PC-3 (cell line): ENCODE results near the gene PM20D1. TPM values are rescaled to one million over a fixed set of nuclear protein-coding genes. Genes with fewer than 3 reads are reported as not detected.

Experiments used
- ATAC-seq: fragments of 200-7000 bp; cut with Tn5 transposase; 2 replicates; pipeline ENCODE4 v1.9.1; 2020; ENCODE audit warnings: mild to moderate bottlenecking, moderate library complexity
- BruUV-seq: library from RNA; stranded (reverse); fragments of 400-500 nt; replicated peaks from 2 replicates; lab custom pipeline; 2021; lab: Mats Ljungman, UMichigan
- CTCF ChIA-PET: fragments of 300-600 bp; sonication (Branson Sonifier 250); formaldehyde crosslinking; loops from one replicate; lab custom pipeline; 2022; ENCODE audit warnings: antibody characterized with exemption; lab: Charles Lee
- POLR2A ChIA-PET: fragments of 300-600 bp; sonication (Branson Sonifier 250); formaldehyde crosslinking; loops from one replicate; lab custom pipeline; 2022; ENCODE audit warnings: antibody characterized with exemption; ENCODE audit not compliant: unreplicated experiment; lab: Charles Lee
- DNase-seq: peaks from one replicate; pipeline ENCODE4 v3.0.0-alpha.2; 2015
- H2AFZ ChIP-seq: fragments of 300-600 bp; sonication (generic); 2 replicates; pipeline ENCODE4 v1.6.0; 2016; ENCODE audit warnings: antibody characterized with exemption, low read length
- H3F3A ChIP-seq: fragments of 300-600 bp; sonication (generic); one replicate; pipeline ENCODE4 v1.6.0; 2017; ENCODE audit warnings: antibody characterized with exemption, low read length, control low read depth, mild to moderate bottlenecking; ENCODE audit not compliant: unreplicated experiment
- H3K27ac ChIP-seq: fragments of 300-600 bp; sonication (generic); 2 replicates; pipeline ENCODE4 v1.5.1; 2016; ENCODE audit warnings: mild to moderate bottlenecking, low read length
- H3K27me3 ChIP-seq: fragments of 300-600 bp; sonication (generic); 2 replicates; pipeline ENCODE4 v1.6.1; 2016; ENCODE audit warnings: low read length, mixed read lengths
- H3K36me3 ChIP-seq: fragments of 300-600 bp; sonication (generic); 2 replicates; pipeline ENCODE4 v1.6.1; 2016; ENCODE audit warnings: low read depth, mixed run types, low read length, mixed read lengths
- H3K4me1 ChIP-seq: fragments of 300-600 bp; sonication (generic); 2 replicates; pipeline ENCODE4 v1.5.1; 2016; ENCODE audit warnings: low read length; ENCODE audit not compliant: insufficient read depth
- H3K4me2 ChIP-seq: fragments of 300-600 bp; sonication (generic); 2 replicates; pipeline ENCODE4 v1.6.0; 2016; ENCODE audit warnings: low read length
- H3K4me3 ChIP-seq: fragments of 300-600 bp; sonication (generic); 2 replicates; pipeline ENCODE4 v1.5.1; 2016; ENCODE audit warnings: mild to moderate bottlenecking, low read length, mixed read lengths
- H3K79me2 ChIP-seq: fragments of 300-600 bp; sonication (generic); 2 replicates; pipeline ENCODE4 v1.6.1; 2017; ENCODE audit warnings: low read length, mixed read lengths
- H3K9ac ChIP-seq: fragments of 300-600 bp; sonication (generic); 2 replicates; pipeline ENCODE4 v1.6.0; 2016; ENCODE audit warnings: mild to moderate bottlenecking, low read length
- H3K9me2 ChIP-seq: fragments of 300-600 bp; sonication (generic); replicated peaks from 2 replicates; pipeline ENCODE4 v1.6.1; 2016; ENCODE audit warnings: mixed run types, low read length, mixed read lengths
- H3K9me3 ChIP-seq: fragments of 300-600 bp; sonication (generic); 2 replicates; pipeline ENCODE4 v1.6.1; 2016; ENCODE audit warnings: low read length, mixed read lengths
- H4K20me1 ChIP-seq: fragments of 300-600 bp; sonication (generic); 2 replicates; pipeline ENCODE4 v1.6.1; 2016; ENCODE audit warnings: low read length, mixed read lengths
- CTCF ChIP-seq: fragments of 300-600 bp; sonication (generic); conservative IDR thresholded peaks from 2 replicates; pipeline ENCODE4 v1.5.1; 2017; ENCODE audit warnings: antibody characterized with exemption, low read depth, mild to moderate bottlenecking, low read length
- EZH2 ChIP-seq: fragments of 300-600 bp; sonication (generic); IDR thresholded peaks from one replicate; pipeline ENCODE4 v1.6.1; 2017; ENCODE audit warnings: antibody characterized with exemption, mild to moderate bottlenecking, low read length; ENCODE audit not compliant: unreplicated experiment
- EZH2phosphoT487 ChIP-seq: fragments of 300-600 bp; sonication (generic); IDR thresholded peaks from 2 replicates; pipeline ENCODE4 v1.6.1; 2018; ENCODE audit warnings: mild to moderate bottlenecking, antibody characterized with exemption, low read length, borderline replicate concordance
- intact Hi-C: fragments of 100-400 bp; cut with micrococcal nuclease; formaldehyde crosslinking; loops from 2 replicates; pipeline ENCODE4 v1.9.0; 2023
- total RNA-seq: library from RNA; depleted of rRNA; stranded (reverse); fragments of >200 nt; gene quantifications from 2 replicates; pipeline ENCODE4 v1.2.3, GENCODE V29; 2014

PM20D1 gene
- total RNA-seq, 1 experiment from 2014 or later: not detected

- Histone ChIP-seq H4K20me1 (no peaks in the 10 kb centered on the region), H3K4me3 (no peak overlapping the region), H3K9ac (no peak overlapping the region), H3F3A (no peaks in the 10 kb centered on the region), H2AFZ (no peak overlapping the region), H3K79me2 (no peaks in the 10 kb centered on the region), H3K9me2 (no peaks in the 10 kb centered on the region), H3K4me1 (0 out of 2 replicates have a peak, but pooled peaks cover 2% of the 10 kb centered on the region), H3K27ac (no peak overlapping the region), H3K4me2 (no peak overlapping the region), H3K36me3 (no peaks in the 10 kb centered on the region), H3K9me3 (no peaks in the 10 kb centered on the region), H3K27me3 (peaks cover 3% of the 10 kb centered on the region; the same call in 1 of the 2 replicates)
- intact Hi-C loops: no loop called here
- no TSS peak for BruUV-seq
- TF ChIP-seq CTCF (no peak), EZH2phosphoT487 (no peak), EZH2 (no peak)
- POLR2A ChIA-PET: no interaction called here
- no peak for ATAC-seq
- no peak for DNase-seq
- CTCF ChIA-PET: no interaction called here
Measured at GRCh38 chr1:205843036-205843859, 6.7 kb downstream of the PM20D1 start.

GRCh38 chr1:205842229-205842628 lies 7.7 kb downstream of the PM20D1 start:
- no TSS peak for BruUV-seq
- Histone ChIP-seq H3F3A (no peaks in the 10 kb centered on the region), H2AFZ (no peak overlapping the region)

More at GRCh38 chr1:205842229-205842628, 7.7 kb downstream of the PM20D1 start:
- Histone ChIP-seq H3K9me3 (no peaks in the 10 kb centered on the region), H3K9me2 (no peaks in the 10 kb centered on the region), H3K4me3 (no peak overlapping the region), H3K4me2 (no peak overlapping the region), H3K4me1 (0 out of 2 replicates have a peak, but pooled peaks cover 6% of the 10 kb centered on the region), H3K79me2 (no peaks in the 10 kb centered on the region), H4K20me1 (no peaks in the 10 kb centered on the region), H3K9ac (no peak overlapping the region), H3K27ac (no peak overlapping the region), H3K27me3 (peaks cover 3% of the 10 kb centered on the region; the same call in 1 of the 2 replicates), H3K36me3 (no peaks in the 10 kb centered on the region)
- CTCF ChIA-PET: no interaction called here
- intact Hi-C loops: no loop called here
- TF ChIP-seq EZH2 (no peak), EZH2phosphoT487 (no peak), CTCF (no peak)
- POLR2A ChIA-PET: no interaction called here
- ATAC-seq (no peak), DNase-seq (no peak)
